Measurements from ENCODE around the gene PROC.

- no peak for TF ChIP-seq POLR2A (IDR thresholded peaks at IDR 0.05)
- TF ChIP-seq, protein P1, sequence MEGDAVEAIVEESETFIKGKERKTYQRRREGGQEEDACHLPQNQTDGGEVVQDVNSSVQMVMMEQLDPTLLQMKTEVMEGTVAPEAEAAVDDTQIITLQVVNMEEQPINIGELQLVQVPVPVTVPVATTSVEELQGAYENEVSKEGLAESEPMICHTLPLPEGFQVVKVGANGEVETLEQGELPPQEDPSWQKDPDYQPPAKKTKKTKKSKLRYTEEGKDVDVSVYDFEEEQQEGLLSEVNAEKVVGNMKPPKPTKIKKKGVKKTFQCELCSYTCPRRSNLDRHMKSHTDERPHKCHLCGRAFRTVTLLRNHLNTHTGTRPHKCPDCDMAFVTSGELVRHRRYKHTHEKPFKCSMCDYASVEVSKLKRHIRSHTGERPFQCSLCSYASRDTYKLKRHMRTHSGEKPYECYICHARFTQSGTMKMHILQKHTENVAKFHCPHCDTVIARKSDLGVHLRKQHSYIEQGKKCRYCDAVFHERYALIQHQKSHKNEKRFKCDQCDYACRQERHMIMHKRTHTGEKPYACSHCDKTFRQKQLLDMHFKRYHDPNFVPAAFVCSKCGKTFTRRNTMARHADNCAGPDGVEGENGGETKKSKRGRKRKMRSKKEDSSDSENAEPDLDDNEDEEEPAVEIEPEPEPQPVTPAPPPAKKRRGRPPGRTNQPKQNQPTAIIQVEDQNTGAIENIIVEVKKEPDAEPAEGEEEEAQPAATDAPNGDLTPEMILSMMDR (IDR thresholded peaks at IDR 0.05): no peak
- TF ChIP-seq EP300 (IDR thresholded peaks at IDR 0.05; ENCODE audit: low read depth): no peak
Measured at GRCh38 chr2:127388423-127389164, 29.6 kb upstream of the PROC start.
